Neural progenitor cell (in vitro differentiated cells): ENCODE results near the gene PLCD3. TPM values are rescaled to one million over a fixed set of nuclear protein-coding genes. Genes with fewer than 3 reads are reported as not detected.

ENCODE experiments used
- DNase-seq: peaks from one replicate; pipeline ENCODE4 v3.0.0-alpha.2; 2016; ENCODE audit warnings: low spot score
- H2AFZ ChIP-seq: fragments of 200-600 bp; sonication (generic); replicated peaks from 2 replicates; pipeline ENCODE4 v1.6.1; 2016; ENCODE audit warnings: antibody characterized with exemption
- H3F3A ChIP-seq: fragments of 200-600 bp; sonication (generic); 2 replicates; pipeline ENCODE4 v1.6.1; 2016; ENCODE audit warnings: antibody characterized with exemption, low read depth
- H3K27ac ChIP-seq: fragments of 200-600 bp; sonication (generic); 2 replicates; pipeline ENCODE4 v1.5.1; 2016; ENCODE audit warnings: mild to moderate bottlenecking
- H3K27me3 ChIP-seq: fragments of 200-600 bp; sonication (generic); 2 replicates; pipeline ENCODE4 v1.6.1; 2016; ENCODE audit warnings: mild to moderate bottlenecking, moderate library complexity
- H3K36me3 ChIP-seq: fragments of 200-600 bp; sonication (generic); 2 replicates; pipeline ENCODE4 v1.5.1; 2016
- H3K4me1 ChIP-seq: fragments of 200-600 bp; sonication (generic); 2 replicates; pipeline ENCODE4 v1.6.1; 2016; ENCODE audit warnings: mixed run types
- H3K4me2 ChIP-seq: fragments of 200-600 bp; sonication (generic); 2 replicates; pipeline ENCODE4 v1.6.1; 2016
- H3K4me3 ChIP-seq: fragments of 200-600 bp; sonication (generic); 2 replicates; pipeline ENCODE4 v1.5.1; 2016
- H3K79me2 ChIP-seq: fragments of 200-600 bp; sonication (generic); 2 replicates; pipeline ENCODE4 v1.6.1; 2016; ENCODE audit warnings: low read depth
- H3K9ac ChIP-seq: fragments of 200-600 bp; sonication (generic); 2 replicates; pipeline ENCODE4 v1.6.1; 2016
- H3K9me3 ChIP-seq: fragments of 200-600 bp; sonication (generic); 2 replicates; pipeline ENCODE4 v1.5.1; 2016; ENCODE audit warnings: low read depth
- H4K20me1 ChIP-seq: fragments of 200-600 bp; sonication (generic); 2 replicates; pipeline ENCODE4 v1.6.1; 2016; ENCODE audit warnings: low read depth
- H3K27ac Mint-ChIP-seq: 3 replicates; pipeline ENCODE4 v1.8.0; 2021; ENCODE audit warnings: mixed read lengths
- H3K27me3 Mint-ChIP-seq: 2 replicates; pipeline ENCODE4 v1.8.0; 2022; ENCODE audit warnings: low read depth, mild to moderate bottlenecking, inconsistent platforms, moderate library complexity, mixed read lengths; ENCODE audit not compliant: insufficient read depth
- H3K36me3 Mint-ChIP-seq: 3 replicates; pipeline ENCODE4 v1.8.0; 2021; ENCODE audit warnings: mixed read lengths
- H3K4me1 Mint-ChIP-seq: 3 replicates; pipeline ENCODE4 v1.8.0; 2021; ENCODE audit warnings: mixed read lengths
- H3K4me3 Mint-ChIP-seq: 3 replicates; pipeline ENCODE4 v1.8.0; 2021; ENCODE audit warnings: mild to moderate bottlenecking, moderate library complexity, mixed read lengths
- H3K9me3 Mint-ChIP-seq: 3 replicates; pipeline ENCODE4 v1.8.0; 2020; ENCODE audit warnings: mixed read lengths
- EZH2 ChIP-seq: fragments of 200-600 bp; sonication (generic); IDR thresholded peaks from 2 replicates; pipeline ENCODE4 v1.6.1; 2017; ENCODE audit warnings: antibody characterized with exemption, mild to moderate bottlenecking, moderate library complexity
- EZH2phosphoT487 ChIP-seq: fragments of 200-600 bp; sonication (generic); IDR thresholded peaks from 2 replicates; pipeline ENCODE4 v1.6.1; 2017; ENCODE audit warnings: antibody characterized with exemption
- total RNA-seq: library from RNA; depleted of rRNA; stranded (reverse); fragments of >200 nt; gene quantifications from 2 replicates; pipeline ENCODE4 v1.2.3, GENCODE V29; 2015; ENCODE audit warnings: low replicate concordance
- TF ChIP-seq, protein P1 (sequence below): fragments of 200-600 bp; sonication (generic); IDR thresholded peaks from 2 replicates; pipeline ENCODE4 v1.5.1; 2017; ENCODE audit warnings: antibody characterized with exemption, mild to moderate bottlenecking

Gene PLCD3
- total RNA-seq, 1 donor from 2014 or later = 16.0 TPM

- Histone ChIP-seq H2AFZ (no peak overlapping the region), H3K9ac (no peak overlapping the region), H4K20me1 (peaks cover 6% of the 10 kb centered on the region), H3K9me3 (no peaks in the 10 kb centered on the region), H3K27me3 (no peaks in the 10 kb centered on the region), H3K36me3 (no peaks in the 10 kb centered on the region), H3K79me2 (no peaks in the 10 kb centered on the region), H3K27ac (no peak overlapping the region), H3F3A (peaks cover 8% of the 10 kb centered on the region), H3K4me3 (no peak overlapping the region), H3K4me1 (no peaks in the 10 kb centered on the region), H3K4me2 (no peak overlapping the region)
- TF ChIP-seq EZH2 (no peak), EZH2phosphoT487 (no peak)
- TF ChIP-seq, protein P1, sequence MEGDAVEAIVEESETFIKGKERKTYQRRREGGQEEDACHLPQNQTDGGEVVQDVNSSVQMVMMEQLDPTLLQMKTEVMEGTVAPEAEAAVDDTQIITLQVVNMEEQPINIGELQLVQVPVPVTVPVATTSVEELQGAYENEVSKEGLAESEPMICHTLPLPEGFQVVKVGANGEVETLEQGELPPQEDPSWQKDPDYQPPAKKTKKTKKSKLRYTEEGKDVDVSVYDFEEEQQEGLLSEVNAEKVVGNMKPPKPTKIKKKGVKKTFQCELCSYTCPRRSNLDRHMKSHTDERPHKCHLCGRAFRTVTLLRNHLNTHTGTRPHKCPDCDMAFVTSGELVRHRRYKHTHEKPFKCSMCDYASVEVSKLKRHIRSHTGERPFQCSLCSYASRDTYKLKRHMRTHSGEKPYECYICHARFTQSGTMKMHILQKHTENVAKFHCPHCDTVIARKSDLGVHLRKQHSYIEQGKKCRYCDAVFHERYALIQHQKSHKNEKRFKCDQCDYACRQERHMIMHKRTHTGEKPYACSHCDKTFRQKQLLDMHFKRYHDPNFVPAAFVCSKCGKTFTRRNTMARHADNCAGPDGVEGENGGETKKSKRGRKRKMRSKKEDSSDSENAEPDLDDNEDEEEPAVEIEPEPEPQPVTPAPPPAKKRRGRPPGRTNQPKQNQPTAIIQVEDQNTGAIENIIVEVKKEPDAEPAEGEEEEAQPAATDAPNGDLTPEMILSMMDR = no peak
- Mint-ChIP-seq H3K4me3 (no peak overlapping the region), H3K27me3 (peaks cover 2% of the 10 kb centered on the region), H3K9me3 (no peaks in the 10 kb centered on the region), H3K4me1 (peaks cover 20% of the 10 kb centered on the region), H3K36me3 (peaks cover 14% of the 10 kb centered on the region), H3K27ac (peak overlapping the region; percentile 94)
- DNase-seq = no peak
Measured at GRCh38 chr17:45108595-45109521, 23.5 kb downstream of the PLCD3 start.

DNA sequence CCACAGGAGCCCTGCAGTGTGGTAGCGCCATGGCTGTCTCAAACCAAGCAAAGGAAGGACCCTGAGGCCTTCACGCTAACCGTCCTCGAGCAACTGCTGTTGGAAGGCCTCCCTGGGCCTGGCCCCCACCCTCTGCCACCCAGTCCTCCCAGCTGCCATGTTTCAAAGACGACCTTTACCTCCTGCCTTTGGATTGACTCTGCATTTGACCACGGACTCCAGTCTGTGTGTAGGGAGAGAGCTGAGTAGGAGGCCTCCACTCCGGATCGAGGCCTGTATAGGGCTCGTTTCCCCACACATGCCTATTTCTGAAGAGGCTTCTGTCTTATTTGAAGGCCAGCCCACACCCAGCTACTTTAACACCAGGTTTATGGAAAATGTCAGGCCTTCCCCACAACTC is 24.3 kb downstream of the PLCD3 start:
- H3K27ac Mint-ChIP-seq = no peak overlapping the region
- Histone ChIP-seq H3F3A (peaks cover 8% of the 10 kb centered on the region), H3K36me3 (no peaks in the 10 kb centered on the region), H3K9ac (no peak overlapping the region), H3K27me3 (no peaks in the 10 kb centered on the region), H3K79me2 (no peaks in the 10 kb centered on the region), H2AFZ (no peak overlapping the region), H4K20me1 (peaks cover 6% of the 10 kb centered on the region), H3K4me2 (no peak overlapping the region), H3K4me1 (no peaks in the 10 kb centered on the region), H3K4me3 (no peak overlapping the region), H3K27ac (peak overlapping the region; percentile 37), H3K9me3 (no peaks in the 10 kb centered on the region)
- TF ChIP-seq EZH2 (no peak), EZH2phosphoT487 (no peak)
- TF ChIP-seq, protein P1 = no peak
- no peak overlapping the region for H3K4me3 Mint-ChIP-seq
- H3K27me3 Mint-ChIP-seq = peaks cover 3% of the 10 kb centered on the region
- H3K36me3 Mint-ChIP-seq = peaks cover 20% of the 10 kb centered on the region
- H3K9me3 Mint-ChIP-seq = no peaks in the 10 kb centered on the region
- peaks cover 16% of the 10 kb centered on the region for H3K4me1 Mint-ChIP-seq
- no peak for DNase-seq

- Histone ChIP-seq H3K9me3 (no peaks in the 10 kb centered on the region), H4K20me1 (peaks cover 6% of the 10 kb centered on the region), H3F3A (peaks cover 8% of the 10 kb centered on the region), H3K4me1 (no peaks in the 10 kb centered on the region), H2AFZ (no peak overlapping the region), H3K27ac (no peak overlapping the region), H3K27me3 (no peaks in the 10 kb centered on the region), H3K4me2 (no peak overlapping the region), H3K79me2 (no peaks in the 10 kb centered on the region), H3K4me3 (no peak overlapping the region), H3K9ac (no peak overlapping the region), H3K36me3 (no peaks in the 10 kb centered on the region)
- no peak for DNase-seq
- Mint-ChIP-seq H3K36me3 (peaks cover 24% of the 10 kb centered on the region), H3K4me3 (no peak overlapping the region), H3K27me3 (peaks cover 3% of the 10 kb centered on the region), H3K9me3 (no peaks in the 10 kb centered on the region), H3K27ac (no peak overlapping the region), H3K4me1 (peaks cover 15% of the 10 kb centered on the region)
- TF ChIP-seq EZH2 (no peak), EZH2phosphoT487 (no peak)
- TF ChIP-seq, protein P1 = no peak
Measured at GRCh38 chr17:45107293-45108010, 24.9 kb downstream of the PLCD3 start.
